HG02885 (cell line): ENCODE results near the gene C1orf159.
"Not testable (repeated sequence)": the region's sequence is repeated elsewhere in the genome, so short reads cannot be mapped to it uniquely, and the experiment has no call there.

Experiments used
- ATAC-seq: cut with Tn5 transposase; IDR thresholded peaks from one replicate; pipeline ENCODE4 v1.9.1; 2021; ENCODE audit warnings: mild to moderate bottlenecking; ENCODE audit not compliant: unreplicated experiment, poor library complexity

Gene C1orf159

DNA sequence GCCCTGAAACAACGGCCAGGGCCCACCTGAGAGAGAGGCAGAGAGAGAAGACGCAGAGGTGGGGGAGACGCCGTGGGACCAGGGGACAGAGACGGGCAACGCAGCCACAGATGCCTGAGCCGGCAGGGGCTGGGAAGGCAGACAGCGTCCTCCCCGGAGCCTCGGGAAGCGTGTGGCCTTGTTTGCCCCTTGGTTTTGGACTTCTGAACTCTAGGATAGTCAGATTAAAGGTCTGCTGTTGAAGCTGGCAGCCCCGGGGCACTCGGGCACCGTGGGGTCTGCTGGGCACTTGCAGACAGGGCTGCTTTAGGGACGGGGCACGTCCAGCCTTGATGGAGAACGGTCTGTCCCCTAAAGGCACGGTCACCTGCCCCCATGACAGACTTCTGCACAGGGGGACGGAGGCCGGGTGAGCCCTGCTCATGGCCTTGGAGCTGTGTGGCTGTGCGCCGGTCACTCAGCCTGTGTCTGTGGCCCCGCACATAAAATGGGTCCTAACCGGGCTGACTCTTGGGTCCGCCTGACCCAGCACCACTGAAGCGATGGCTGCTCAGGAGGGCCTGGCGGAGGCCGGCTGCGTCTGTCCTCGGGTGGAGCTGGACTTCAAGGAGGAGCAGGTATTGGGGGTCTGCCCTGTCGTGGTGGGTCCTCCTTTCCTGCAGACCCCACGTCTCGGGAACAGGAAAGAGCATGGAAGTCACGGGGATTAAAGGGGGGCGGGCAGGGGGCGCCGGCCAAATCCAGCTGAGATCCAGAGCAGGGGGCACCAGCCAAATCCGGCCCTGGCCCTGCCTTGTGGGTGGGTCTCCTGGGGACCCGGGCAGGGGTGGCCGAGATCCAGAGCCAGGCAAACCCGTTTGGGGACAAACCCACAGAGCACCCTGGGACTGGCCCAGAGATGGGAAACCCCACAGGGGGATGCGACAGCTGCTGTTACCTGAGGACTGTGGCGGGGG is 32.2 kb downstream of the C1orf159 start:
- ATAC-seq: no peak

- no peak for ATAC-seq
Measured at GRCh38 chr1:1082776-1083415, 33.0 kb downstream of the C1orf159 start.

GRCh38 chr1:1082239-1082775 is 33.6 kb downstream of the C1orf159 start:
- no peak for ATAC-seq

DNA sequence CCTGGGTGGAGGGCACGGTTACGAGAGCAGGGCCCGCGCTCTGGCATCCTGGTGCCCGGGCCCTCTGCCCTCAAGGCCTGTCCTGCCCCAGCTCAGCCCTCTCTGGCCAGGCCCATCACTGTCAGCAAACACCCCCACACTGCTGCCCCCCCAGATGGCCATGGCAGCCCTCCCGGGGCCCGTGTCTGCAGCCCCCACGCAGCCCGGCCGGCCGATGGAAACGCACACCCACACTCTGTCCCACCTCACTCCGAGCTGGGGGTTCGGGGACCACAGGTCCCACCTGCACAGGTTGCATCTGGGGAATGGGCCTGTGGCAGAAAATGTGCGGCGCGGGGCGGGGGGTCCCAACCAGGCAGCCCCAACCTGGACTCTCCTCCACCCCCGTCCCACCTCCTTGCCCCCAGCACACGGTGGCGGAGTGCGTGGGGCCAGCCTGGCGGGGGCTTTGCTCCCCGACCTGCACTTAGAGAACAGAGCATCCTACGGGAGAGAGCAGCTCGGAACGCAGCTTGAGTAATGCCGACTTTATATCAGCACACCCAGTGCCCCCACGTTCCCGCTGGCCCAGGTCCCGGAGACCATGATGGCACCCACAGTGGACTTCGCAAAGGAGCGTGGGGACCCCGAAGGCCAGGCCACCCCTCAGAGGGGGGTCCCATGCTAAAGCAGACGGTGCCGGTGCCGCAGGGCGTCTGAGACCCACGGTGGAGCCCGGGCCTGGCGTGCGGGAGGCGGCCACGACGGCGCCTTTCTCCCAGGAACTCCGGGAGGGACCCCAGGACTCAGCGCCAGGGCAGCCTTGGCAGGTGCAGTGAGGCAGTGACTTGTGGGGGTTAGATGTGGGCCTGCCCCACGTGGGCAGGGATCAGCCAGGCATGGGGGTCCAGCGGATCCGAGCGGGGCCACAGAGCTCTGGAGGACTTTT is 34.3 kb downstream of the C1orf159 start:
- ATAC-seq: no peak

DNA sequence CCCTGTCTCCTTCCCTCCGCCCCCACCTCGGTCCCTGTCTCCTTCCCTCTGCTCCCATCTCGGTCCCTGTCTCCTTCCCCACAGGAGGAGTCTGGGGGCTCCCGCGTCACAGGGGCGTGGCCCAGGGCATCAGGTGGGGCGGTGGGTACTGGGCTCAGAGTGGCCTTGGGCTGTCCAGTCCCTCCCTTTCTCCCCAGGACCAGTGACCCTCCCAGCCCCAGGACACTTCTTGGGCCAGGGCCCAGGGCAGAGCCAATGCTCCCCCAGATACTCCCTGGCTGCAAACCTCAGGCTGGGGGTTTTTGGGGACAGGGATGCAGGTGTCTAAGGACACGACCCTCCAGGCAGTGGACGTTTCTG is 35.0 kb downstream of the C1orf159 start:
- no peak for ATAC-seq

DNA sequence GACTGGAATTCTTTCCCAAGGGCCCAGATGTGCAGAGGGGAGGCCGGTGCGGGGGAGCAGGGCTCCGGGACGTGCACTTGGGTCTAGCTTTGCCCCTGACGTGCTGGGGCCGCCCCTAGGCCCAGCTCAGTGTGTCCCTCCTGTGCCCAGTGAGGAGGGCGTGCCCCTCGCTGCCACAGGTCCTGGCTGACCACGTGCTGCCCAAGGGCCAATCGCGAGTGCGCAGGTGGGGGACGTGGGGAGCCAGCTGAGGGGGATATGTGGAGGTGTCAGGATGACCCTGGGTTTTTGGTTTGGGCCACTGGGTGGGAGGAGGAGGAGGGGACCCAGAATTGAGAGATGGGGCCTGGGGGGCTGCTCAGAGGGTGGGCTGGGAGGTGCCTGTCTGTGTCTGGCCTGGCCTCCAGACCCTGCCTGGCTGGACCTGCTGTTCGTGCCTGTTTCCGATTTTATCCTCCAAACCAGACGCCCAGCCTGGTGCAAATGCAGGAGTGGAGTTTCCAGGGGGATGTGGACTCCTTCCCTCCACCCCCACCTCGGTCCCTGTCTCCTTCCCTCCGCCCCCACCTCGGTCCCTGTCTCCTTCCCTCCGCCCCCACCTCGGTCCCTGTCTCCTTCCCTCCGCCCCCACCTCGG is 35.6 kb downstream of the C1orf159 start:
- peak; percentile 33 for ATAC-seq

DNA sequence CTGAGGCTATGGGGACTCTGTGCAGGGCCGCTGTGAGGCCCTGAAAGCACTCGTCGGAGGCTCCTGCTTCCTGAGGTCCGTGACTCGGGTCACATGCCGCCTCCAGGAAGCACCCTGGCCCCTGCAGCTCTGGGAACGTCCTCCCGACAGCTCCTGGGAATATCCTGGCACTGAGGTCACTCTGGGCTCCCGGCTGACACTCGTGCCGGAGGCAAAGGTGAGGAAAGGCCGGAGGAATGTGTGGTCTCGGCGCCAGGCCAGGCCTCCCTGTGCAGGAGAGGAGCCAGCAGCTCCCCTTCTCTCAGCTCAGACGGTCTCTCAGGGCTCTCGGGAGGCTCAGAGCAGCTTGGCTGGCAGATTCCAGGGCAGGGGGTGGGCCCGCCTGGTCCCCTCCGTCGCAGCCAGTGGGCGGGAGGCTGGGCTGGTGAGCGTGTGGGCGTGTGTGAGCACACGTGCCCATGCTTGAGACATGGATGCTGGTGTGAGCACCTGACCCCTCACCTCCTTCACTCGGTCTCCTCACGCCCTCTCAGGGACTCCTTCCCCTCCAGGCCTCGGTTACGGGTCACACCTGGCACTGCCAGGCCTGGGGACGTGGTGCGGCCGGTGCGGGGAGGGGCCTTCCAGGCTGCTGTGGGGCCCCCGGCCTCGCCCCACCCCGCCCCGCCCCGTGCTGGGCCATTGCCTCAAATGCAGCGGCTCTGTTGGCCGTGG is 36.3 kb downstream of the C1orf159 start:
- peak; percentile 54 for ATAC-seq

DNA sequence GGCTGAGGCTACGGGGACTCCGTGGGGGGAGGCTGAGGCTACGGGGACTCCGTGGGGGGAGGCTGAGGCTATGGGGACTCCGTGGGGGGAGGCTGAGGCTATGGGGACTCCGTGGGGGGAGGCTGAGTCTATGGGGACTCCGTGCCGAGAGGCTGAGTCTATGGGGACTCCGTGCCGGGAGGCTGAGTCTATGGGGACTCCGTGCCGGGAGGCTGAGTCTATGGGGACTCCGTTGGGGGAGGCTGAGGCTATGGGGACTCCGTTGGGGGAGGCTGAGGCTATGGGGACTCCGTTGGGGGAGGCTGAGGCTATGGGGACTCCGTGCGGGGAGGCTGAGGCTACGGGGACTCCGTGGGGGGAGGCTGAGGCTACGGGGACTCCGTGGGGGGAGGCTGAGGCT is 38.5 kb downstream of the C1orf159 start:
- not testable (repeated sequence) for ATAC-seq

GRCh38 chr1:1075148-1075935 is 40.5 kb downstream of the C1orf159 start:
- no peak for ATAC-seq

- ATAC-seq: no peak
Measured at GRCh38 chr1:1074631-1075147, 41.2 kb downstream of the C1orf159 start.

- no peak for ATAC-seq
Measured at GRCh38 chr1:1073743-1074587, 41.9 kb downstream of the C1orf159 start, which contains the start of gene RNF223. RNF223 (minus strand) TSS chr1:1074306; CDS start chr1:1072566, 1,740 bp downstream.

GRCh38 chr1:1072849-1073742 is 42.8 kb downstream of the C1orf159 start:
- ATAC-seq: no peak

DNA sequence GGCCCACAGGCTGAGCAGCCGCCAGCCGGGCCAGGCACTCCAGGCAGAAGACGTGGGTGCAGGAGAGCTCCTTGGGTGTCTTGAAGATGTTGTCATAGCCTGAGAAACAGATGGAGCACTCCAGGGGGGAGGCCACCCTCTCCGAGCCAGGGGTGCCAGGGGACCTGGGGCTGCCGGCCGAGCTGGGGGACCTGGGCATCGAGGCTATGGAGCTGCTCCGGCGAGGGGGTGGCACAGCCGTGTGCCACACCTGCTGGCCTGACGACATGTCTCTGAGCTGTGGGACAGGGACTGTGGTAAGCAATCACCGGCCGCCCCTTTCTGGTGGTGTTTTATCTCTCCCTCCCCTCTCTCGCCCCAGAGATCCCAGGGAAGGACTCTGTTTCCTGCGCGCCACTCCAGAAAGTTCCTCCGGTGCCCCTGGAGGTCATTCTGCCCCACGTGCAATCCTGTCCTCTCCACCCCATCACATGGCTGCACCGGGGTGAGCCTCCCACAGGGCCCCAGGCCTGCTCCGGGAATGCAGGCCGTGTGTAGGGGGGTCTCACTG is 43.5 kb downstream of the C1orf159 start:
- no peak for ATAC-seq

DNA sequence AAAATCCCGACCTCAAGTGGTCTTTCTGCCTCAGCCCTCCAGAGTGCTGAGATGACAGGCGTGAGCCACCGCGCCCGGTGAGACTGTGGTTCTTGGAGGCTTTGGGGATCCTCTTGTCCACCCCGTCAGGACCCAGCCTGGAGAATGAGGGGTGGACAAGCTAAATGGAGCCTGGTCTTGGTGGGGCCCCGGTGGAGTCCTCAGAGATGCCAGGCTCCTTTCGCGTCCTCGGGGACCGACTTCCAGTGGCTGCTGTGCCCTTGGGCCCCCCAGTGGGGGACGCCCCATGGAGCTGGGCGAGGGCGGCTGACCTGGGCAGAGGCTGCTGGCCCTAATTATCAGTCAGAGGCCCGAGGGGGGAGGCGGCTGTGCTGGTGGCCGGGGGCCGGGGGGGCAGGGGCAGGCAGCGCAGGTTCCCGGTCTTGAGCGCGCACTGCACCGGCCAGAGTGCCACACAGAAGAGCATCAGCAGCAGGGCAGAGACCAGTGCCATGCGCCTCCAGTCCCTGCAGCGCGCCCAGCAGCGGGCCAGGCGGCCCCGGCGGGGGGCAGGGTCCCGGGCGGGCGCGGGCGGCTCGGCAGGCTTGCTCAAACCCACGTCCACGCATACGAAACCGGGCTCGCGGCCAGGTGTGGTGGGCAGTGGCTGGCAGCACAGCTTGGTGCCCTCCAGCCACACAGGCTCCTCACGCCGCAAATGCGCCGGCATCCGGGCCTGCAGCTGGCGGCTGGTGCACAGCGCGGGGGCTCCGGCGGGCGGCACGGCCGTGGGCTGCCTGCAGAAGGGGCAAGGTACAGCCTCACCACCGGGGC is 44.2 kb downstream of the C1orf159 start:
- no peak for ATAC-seq
